SU-DHL-6 (cell line): ENCODE results near the gene ADPGK.

Source experiments
- CTCF ChIP-seq: fragments of 200-600 bp; sonication (generic); IDR thresholded peaks from one replicate; pipeline ENCODE4 v1.5.1; 2017; ENCODE audit warnings: antibody characterized with exemption, mild to moderate bottlenecking, low read length, moderate library complexity; ENCODE audit not compliant: insufficient read depth, poor library complexity, severe bottlenecking
- EZH2phosphoT487 ChIP-seq: fragments of 200-600 bp; sonication (generic), shearing (Covaris generic); conservative IDR thresholded peaks from 2 replicates; pipeline ENCODE4 v1.6.1; 2018; ENCODE audit warnings: mild to moderate bottlenecking, antibody characterized with exemption, low read length, moderate library complexity, mixed read lengths

DNA sequence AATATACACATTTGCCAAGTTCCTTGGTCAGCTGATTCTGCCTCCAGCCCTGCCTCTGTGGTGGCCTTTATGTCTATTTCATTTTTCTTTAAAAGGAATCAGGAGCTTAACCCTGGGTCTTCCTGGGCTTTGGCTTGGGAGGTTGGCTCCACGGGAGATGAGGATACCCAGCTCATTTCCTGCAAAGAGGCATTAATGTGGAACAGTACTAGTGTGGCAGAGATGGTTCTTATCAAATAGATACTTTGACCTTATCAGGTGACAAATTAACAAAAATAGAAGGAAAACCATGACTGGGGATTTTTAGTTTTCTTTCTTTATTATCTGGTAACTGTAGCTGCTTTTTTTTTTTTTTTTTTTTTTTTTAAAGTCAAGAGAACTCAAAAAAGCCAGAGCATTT lies 54.7 kb downstream of the ADPGK start:
- TF ChIP-seq CTCF (no peak), EZH2phosphoT487 (no peak)
